Activated gamma-delta T cell (primary cell): ENCODE data around the gene CHGA.

Source experiments
- DNase-seq: peaks from one replicate; lab custom pipeline; 2025; lab: John Stamatoyannopoulos, UW

CHGA gene

GRCh38 chr14:92905667-92906066, 17.3 kb upstream of the CHGA start:
- DNase-seq, result no peak

GRCh38 chr14:92906420-92906819, 16.5 kb upstream of the CHGA start:
- DNase-seq, result no peak

DNA sequence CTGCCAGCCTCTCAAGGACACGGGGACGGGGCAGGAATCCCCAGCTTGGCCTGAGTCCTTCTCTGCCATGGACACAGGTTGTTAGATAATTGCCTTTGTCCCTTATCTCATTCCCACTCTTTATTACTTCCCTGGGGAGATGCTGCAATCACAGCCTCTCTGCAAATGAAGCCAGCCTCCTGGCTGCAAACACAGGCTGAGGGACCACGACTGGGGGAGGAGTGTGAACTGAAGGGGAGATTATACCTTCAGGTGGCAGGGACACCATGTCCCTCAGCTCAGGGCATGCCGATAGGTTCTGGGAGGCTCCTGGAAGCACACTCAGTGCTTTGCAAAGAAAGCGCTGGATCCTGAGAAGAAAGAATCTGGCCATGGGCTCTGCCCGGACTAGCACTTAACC, 16.1 kb upstream of the CHGA start:
- no peak for DNase-seq

DNA sequence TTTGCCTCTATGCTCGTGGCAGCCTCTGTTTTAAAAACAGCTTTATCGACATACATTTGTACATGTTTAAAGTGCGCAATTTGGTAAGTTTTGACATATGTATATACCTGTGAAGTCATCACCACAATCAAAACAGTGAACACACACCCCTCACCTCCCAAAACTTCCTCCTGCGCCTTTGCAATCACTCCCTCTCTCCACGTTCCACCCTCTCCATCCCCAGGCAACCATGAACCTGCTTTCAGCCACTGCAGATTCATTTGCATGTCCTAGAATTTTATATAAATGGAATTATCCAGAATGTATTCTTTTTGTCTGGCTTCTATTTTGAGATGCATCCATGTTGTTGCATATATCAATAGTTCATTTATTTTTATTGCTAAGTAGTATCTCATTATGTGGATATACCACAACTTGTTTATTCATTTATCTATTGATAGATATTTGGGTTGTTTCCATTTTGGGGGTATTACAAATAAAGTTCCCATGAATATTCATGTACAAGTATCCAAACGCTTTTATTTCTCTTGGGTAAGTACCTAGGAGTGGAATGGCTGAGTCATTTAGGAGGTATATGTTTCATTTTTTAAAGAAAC, 15.5 kb upstream of the CHGA start:
- no peak for DNase-seq

DNA sequence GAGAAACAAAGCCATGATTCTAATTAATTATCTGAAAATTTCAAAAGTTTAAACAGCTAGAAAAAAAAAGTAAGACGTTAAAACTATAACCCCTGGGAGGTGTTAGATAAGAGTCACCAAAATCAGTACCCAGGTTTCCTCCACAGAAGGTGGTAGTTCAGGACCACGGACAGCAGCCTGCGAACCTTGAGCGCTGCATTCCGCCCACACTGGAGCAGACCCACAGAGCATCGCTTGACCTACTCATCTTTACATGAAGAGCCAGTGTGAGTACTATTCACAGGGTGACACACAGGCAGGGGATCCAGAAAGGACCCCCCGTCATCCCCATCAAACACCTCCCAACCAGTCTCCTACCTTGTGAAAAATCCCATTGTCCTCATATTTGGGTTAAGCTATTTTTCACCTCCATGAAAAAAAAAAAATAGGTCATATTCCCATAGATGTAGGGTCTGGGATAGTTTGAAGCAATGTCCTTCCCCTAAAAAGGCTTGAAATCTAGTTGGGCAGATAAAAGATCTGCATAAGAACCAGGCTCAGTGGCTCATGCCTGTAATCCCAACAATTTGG, 8.8 kb upstream of the CHGA start:
- DNase-seq, result no peak

DNA sequence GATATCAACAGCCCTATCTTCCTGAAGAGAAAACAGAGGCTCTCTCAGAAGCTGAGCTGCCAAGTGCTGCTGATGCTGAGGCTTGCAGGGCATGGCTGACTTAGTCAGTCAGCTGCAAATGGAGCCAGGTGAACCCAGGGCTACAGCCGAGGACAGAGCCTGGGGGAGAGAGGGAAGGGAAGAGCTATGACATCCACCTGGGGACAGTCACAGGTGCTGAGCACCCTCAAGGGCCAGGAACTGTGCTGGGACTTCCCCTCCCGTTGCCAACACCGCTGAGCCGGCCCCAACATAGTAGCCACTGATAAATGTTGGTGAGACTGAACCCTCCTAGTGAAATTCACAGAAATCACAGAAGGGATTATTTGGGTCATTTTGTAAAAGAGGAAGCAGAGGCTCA, 6.7 kb upstream of the CHGA start:
- DNase-seq, result no peak

DNA sequence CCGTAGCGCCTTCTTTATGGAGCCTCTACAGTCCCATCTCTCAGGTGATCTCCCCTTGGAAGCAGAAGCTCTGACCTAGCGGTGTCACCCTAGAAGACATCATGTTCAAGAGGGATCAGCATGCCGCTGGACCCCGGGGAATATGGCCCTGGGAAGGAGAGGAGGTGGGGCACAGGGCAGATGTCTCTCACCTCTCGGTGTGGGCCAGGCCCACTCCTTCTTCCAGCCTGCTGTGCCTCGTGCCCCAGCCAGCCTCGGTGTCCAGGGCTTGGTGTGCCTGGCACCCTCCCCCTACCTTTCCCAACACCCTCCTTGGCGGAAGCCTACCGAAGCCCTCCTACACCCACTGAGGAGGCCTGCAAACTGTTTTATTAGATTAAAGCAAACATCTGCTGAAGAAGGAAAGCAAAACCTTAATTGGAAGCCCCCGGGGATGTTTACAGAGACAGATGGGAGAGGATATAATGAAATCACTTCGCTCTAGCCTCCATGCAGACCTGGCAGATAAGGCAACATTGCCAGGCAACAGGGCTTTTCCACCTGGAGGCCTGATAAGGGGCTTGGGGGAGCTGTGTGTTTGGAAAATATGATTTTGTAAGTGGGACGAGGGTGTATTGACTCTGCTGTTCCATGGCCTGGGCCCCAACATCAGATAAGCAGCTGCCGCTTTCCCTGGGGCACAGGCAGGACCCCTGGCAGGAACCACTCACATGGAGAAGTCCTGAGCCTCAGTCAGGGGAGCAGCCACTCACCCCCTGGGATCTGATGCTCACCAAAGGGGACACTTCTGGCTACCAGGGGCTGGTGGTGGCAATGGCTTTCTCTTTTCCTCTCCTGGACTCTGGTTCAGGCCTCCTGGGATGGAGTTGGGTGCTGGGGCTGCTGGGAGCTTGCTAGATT, 5.7 kb upstream of the CHGA start:
- DNase-seq, result no peak

- DNase-seq, result no peak
Observed at GRCh38 chr14:92917956-92918355, 5.0 kb upstream of the CHGA start.

GRCh38 chr14:92920001-92920400, 2.9 kb upstream of the CHGA start:
- DNase-seq, result no peak

GRCh38 chr14:92922155-92922735, 705 bp upstream of the CHGA start:
- no peak for DNase-seq

DNA sequence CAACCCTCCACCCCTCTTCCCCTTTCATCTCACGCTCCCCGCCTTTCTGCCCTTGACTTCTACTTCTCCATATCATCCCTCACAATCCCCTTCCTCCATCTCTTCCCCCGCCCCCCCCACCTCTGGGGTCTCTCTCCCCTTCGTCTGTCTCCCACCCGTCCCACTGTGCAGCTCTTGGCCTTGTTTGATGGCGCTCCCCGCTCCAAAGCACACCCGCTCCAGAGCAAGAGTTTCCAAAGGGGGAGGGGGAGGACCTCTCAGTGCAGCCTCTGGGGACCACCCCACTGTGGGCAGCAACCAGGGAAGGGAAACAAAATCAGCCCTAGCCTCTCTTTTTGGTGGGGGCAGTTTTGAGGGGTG, 774 bp downstream of the CHGA start:
- no peak for DNase-seq

DNA sequence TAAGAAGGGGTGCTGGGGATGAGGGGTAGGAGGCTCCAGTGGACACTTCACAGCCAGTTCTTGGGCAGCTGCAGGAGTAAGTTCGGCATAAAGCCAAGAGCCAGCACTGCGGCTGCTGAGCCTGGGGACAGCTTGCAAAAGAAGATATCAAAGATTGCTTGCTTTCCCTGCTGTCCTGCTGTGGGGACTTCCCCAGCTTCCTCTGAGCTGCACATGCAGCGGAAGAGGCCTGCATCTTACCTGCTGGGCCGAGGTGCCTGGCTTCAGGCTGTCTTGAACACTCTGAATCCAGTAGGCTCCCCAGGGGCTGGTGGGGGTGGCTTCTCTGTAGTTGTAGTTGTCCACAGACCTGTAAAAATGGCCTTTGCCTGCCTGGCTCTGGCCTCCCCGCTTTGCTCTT, 1.3 kb downstream of the CHGA start:
- DNase-seq, result no peak

GRCh38 chr14:92925446-92925845, 2.5 kb downstream of the CHGA start:
- DNase-seq, result no peak

- DNase-seq, result no peak
Observed at GRCh38 chr14:92926180-92926845, 3.4 kb downstream of the CHGA start.

DNA sequence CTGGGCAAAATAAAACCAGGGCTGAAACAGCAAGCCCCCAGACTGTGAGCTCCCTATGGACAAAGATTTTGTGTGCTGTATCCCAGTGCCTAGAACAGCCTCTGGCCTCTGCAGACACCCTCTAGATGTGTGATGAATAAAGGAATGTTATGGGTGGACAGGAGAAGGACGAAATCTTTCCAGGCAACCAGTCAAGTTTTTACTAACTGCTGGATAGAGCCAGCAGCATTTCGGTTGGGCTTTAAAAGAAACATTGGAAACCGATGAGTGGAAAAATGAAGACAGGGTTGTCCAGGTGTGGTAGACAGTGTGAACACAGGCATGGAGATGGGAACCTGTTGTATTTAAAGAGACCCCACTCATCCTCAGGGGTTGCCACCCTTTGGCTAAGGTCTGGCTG, 4.0 kb downstream of the CHGA start:
- DNase-seq, result no peak

DNA sequence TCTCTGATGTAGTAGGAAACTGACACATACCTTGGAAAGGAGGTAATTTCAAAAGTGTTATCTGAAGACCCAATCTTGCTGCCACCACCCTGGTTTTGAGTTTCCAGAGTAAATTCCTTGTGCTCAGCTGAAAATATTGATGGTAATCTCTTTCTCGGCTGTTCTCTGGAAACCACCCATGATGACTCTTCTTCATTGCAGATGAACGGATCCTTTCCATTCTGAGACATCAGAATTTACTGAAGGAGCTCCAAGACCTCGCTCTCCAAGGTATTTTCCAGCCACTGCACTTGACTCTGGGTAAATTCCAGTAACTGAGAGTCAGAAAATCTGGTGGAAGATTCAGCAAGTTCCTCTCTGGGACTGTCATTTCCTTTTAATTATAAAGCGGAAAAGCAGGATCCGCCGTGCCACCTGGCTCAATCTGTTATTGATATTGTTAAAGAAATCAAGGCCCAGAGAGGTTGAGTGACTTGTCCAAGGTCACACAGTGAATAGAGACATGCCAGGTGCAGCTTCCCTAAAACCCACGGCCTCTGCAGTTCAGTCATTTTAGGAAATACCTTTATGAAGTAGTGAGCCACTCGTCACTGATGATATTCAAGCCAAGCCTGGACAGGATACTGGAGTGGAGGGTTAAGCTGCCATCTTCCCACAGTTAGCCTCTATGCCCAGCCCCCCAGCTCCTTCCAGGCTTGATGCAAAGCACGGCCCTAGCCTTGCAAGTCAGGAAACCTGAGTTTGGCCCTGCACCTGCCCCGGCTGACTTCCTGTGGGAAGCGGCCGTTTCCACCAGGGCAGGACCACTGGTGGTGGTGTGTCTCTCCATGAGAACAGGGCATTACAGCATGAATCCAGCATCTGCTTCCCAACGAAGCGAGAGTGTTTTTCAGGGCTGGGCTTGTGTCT, 4.7 kb downstream of the CHGA start:
- no peak for DNase-seq

- DNase-seq, result no peak
Observed at GRCh38 chr14:92928258-92928629, 5.3 kb downstream of the CHGA start.

DNA sequence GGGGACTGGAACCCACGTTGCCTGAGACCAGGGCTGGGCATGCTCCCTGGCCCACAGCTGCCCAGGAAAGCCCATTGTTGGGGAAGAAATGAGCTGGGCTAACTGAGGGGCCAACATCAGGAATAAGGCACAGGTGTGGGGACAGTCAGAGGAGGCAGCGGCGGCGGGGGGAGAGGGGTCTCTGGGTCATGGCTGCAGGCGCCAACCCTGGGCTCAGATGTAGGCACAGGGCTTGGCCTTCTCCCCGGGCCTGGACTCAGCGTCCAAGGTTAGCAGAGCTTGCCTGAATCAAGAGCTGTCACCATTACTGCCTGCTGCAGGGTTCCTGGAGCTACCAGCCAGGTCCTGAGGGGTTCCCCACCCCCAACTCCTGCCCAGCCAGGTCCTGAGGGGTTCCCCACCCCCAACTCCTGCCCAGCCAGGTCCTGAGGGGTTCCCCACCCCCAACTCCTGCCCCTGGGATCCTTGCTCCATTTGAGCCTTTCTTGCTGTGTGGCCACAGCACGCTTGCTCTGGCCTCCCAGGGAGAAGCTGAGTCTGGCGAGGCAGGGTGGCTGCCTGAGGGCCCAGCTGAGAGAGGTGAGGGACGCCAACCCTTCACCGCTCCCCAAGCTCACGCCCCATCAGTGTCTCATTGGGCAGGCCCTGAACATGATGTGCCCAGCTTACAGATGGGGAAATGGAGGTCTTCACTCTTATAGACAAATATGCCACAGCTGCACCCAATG, 6.2 kb downstream of the CHGA start:
- DNase-seq, result no peak

DNA sequence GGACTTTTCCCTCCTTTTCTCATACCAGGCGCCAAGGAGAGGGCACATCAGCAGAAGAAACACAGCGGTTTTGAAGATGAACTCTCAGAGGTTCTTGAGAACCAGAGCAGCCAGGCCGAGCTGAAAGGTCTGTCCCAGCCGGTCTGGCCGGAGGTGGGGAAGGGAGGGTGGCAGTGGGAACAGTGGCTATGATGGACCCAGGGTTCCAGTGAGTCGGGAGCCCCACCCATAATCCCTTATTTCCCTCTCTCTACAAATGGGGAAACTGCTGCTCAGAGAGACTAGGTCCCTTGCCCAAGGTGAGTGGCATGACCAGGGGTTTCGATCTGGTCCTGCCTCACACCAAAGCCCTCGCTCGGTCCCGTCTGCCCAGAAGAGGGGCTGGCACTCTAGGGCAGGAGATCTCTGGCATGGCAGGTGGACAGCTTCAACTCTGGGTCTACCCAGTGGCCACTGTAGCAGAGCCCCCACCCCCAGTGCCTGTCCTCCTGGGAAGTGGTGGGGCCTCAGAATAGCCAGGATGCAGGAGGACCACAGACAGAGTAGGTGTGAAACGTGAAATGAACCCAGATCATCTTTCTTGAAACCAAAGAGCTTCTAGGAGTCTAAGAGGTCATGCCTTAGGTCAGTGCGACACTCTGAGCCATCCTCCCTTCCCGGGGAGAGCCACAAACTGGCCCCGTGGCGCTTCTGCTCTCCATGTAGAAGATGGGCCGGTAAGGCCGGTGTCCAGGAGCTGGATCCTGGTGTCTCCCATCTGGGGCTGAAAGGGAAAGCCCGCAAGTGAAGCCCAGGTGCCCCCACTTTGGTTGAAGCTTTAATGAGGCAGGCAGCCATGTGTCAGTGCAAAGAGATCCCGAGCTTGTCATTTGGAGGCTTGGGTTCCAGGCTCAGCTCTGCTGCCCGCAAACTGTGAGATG, 7.0 kb downstream of the CHGA start:
- DNase-seq, result no peak
